ENCODE measurements around the gene CUL2. TPM values are rescaled to one million over a fixed set of nuclear protein-coding genes. Genes with fewer than 3 reads are reported as not detected.

CUL2 gene
- total and polyA plus RNA-seq, 10 donors, result 7.8 to 37.5 (median 20.5) TPM

GRCh38 chr10:35042783-35043182, 47.4 kb downstream of the CUL2 start:
- WGBS, 5 donors, result 96 to 98% (median 96%) methylated on average over 3 of the region's 3 CpGs
- DNase-seq, result no peak
- peaks cover 0 to 10% (median 4%) of the 10 kb centered on the region in 6 donors for H3K4me1 ChIP-seq
- intact Hi-C loops (cut with DNase I; ENCODE audit: low total_unique reads), result no loop called here
- H3K36me3 ChIP-seq, result peaks cover 0 to 99% (median 55%) of the 10 kb centered on the region in 6 donors
- H3K27ac ChIP-seq, result no peak overlapping the region
- no peaks in the 10 kb centered on the region for H3K9me3 ChIP-seq
- TF ChIP-seq POLR2A (IDR thresholded peaks at IDR 0.05) (no peak), CTCF (IDR thresholded peaks at IDR 0.05 in 8 of 11, conservative IDR thresholded peaks at IDR 0.05 in 3 of 11) (no peak), POLR2AphosphoS5 (IDR thresholded peaks at IDR 0.05) (no peak)
- H3K27me3 ChIP-seq (replicated peaks in 1 of 7), result no peaks in the 10 kb centered on the region
- H3K4me3 ChIP-seq, result no peak overlapping the region

GRCh38 chr10:35041502-35041879, 48.6 kb downstream of the CUL2 start:
- H3K4me1 ChIP-seq, result peaks cover 0 to 9% (median 4%) of the 10 kb centered on the region in 6 donors
- no peaks in the 10 kb centered on the region for H3K27me3 ChIP-seq (replicated peaks in 1 of 7)
- H3K27ac ChIP-seq, result peak overlapping the region in 3 of 8 donors; percentile 11 to 55 (median 43)
- no peak overlapping the region for H3K4me3 ChIP-seq
- peaks cover 0 to 99% (median 57%) of the 10 kb centered on the region in 6 donors for H3K36me3 ChIP-seq
- 52 to 82% (median 66%) methylated on average over 9 of the region's 9 CpGs for WGBS, 5 donors
- no peaks in the 10 kb centered on the region for H3K9me3 ChIP-seq
- TF ChIP-seq POLR2AphosphoS5 (IDR thresholded peaks at IDR 0.05), result no peak
- no peak for DNase-seq
- intact Hi-C loops (cut with DNase I; ENCODE audit: low total_unique reads), result no loop called here

GRCh38 chr10:35040760-35041501, 49.2 kb downstream of the CUL2 start:
- H3K27me3 ChIP-seq (replicated peaks in 1 of 7), result no peaks in the 10 kb centered on the region
- 80 to 93% (median 86%) methylated on average over 6 of the region's 6 CpGs for WGBS, 5 donors
- H3K9me3 ChIP-seq, result no peaks in the 10 kb centered on the region
- H3K36me3 ChIP-seq, result peaks cover 0 to 99% (median 57%) of the 10 kb centered on the region in 6 donors
- no peak overlapping the region for H3K4me3 ChIP-seq
- no peak for DNase-seq
- H3K4me1 ChIP-seq, result peaks cover 0 to 9% (median 4%) of the 10 kb centered on the region in 6 donors
- intact Hi-C loops (cut with DNase I; ENCODE audit: low total_unique reads), result no loop called here
- H3K27ac ChIP-seq, result peak overlapping the region in 3 of 8 donors; percentile 11 to 55 (median 43)
- TF ChIP-seq CTCF (IDR thresholded peaks at IDR 0.05 in 8 of 11, conservative IDR thresholded peaks at IDR 0.05 in 3 of 11) (no peak), POLR2A (IDR thresholded peaks at IDR 0.05) (no peak), POLR2AphosphoS5 (IDR thresholded peaks at IDR 0.05) (no peak)

GRCh38 chr10:35037104-35037503, 53.0 kb downstream of the CUL2 start:
- intact Hi-C loops (cut with DNase I; ENCODE audit: low total_unique reads), result no loop called here
- Histone ChIP-seq H3K27ac (no peak overlapping the region), H3K4me3 (no peak overlapping the region), H3K9me3 (no peaks in the 10 kb centered on the region), H3K36me3 (peaks cover 2 to 99% (median 63%) of the 10 kb centered on the region in 6 donors), H3K27me3 (replicated peaks in 1 of 7) (no peaks in the 10 kb centered on the region), H3K4me1 (peaks cover 0 to 9% (median 4%) of the 10 kb centered on the region in 6 donors)
- no peak for DNase-seq
- TF ChIP-seq CTCF (IDR thresholded peaks at IDR 0.05 in 8 of 11, conservative IDR thresholded peaks at IDR 0.05 in 3 of 11) (no peak), POLR2AphosphoS5 (IDR thresholded peaks at IDR 0.05) (no peak), POLR2A (IDR thresholded peaks at IDR 0.05) (no peak)
- 96 to 100% (median 98%) methylated on average over 4 of the region's 4 CpGs for WGBS, 5 donors

Data from spleen (tissue), 11 donors.